ENCODE measurements around the gene RAP1GDS1.
A peak's percentile ranks its signal among the peaks of the same experiment; 100 is the strongest.

RAP1GDS1 gene, protein sequence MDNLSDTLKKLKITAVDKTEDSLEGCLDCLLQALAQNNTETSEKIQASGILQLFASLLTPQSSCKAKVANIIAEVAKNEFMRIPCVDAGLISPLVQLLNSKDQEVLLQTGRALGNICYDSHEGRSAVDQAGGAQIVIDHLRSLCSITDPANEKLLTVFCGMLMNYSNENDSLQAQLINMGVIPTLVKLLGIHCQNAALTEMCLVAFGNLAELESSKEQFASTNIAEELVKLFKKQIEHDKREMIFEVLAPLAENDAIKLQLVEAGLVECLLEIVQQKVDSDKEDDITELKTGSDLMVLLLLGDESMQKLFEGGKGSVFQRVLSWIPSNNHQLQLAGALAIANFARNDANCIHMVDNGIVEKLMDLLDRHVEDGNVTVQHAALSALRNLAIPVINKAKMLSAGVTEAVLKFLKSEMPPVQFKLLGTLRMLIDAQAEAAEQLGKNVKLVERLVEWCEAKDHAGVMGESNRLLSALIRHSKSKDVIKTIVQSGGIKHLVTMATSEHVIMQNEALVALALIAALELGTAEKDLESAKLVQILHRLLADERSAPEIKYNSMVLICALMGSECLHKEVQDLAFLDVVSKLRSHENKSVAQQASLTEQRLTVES

DNA sequence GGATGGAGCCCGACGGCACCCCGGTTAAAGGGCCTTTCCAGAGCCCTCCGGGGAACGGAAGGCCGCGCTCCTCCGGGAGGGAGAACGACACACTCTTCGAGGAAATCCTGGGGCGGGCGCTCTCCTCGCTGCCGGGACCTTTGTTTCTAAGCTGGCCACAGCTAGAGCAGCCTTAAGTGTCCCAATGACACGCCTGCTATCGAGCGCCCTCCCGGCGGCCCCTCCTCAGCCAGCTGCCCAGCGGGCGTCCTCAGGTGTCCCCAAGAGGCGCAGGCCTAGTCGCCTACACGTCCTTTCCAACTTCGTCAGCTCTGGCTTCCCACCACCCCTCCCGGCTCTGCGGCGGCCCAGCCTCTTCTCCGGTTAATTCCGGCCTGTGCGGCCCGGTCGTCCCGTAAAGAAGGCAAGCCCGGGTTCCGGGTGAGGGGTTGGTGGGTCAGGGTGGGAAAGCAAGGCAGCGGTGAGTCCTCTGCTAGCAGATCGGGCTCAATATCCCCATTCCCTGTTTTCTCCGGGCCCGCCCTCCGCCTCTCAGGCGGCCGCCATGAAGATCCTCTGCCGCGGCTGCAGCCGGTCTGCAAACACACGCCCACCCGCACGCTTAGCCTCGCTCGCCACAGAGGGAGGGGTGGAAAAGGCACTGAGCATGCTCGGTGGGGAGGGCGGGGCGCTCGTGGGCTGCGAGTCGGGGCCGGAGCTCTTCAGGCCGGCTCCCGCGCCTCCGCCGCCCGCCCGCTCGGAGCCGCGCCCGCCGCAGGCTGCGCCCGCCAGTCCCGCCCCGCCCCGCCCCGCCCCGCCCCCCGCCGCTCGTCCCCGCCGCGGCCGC lies at the start of gene RAP1GDS1:
RAP1GDS1 (plus strand) TSS at position 806 of the 826 bp plus-strand sequence. CDS start 182 bp downstream, outside the sequence.
- DNase-seq (ENCODE audit: low read depth in 2 of 2, low spot score in 1 of 2), result peak; percentile 74 to 80

DNA sequence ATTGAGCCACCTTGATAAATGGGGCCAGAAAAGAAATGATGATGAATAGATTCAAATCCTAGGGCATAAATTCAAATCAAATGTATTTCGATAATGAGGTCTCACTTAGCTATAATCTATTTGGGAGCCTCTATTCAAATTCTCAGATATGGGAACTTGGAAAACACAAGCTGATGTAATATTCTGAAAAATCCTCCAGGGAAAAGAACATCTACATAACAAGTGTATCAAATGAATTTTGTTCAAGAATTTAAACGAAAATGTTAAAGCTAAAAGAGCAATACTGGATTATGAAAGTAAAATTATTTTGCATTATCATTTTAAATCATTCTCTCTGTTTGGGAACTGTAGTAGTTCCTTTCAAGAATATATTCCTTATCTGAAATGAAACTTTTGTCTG lies 38.9 kb upstream of the RAP1GDS1 start:
- DNase-seq (ENCODE audit: low read depth in 2 of 2, low spot score in 1 of 2), result no peak

DNA sequence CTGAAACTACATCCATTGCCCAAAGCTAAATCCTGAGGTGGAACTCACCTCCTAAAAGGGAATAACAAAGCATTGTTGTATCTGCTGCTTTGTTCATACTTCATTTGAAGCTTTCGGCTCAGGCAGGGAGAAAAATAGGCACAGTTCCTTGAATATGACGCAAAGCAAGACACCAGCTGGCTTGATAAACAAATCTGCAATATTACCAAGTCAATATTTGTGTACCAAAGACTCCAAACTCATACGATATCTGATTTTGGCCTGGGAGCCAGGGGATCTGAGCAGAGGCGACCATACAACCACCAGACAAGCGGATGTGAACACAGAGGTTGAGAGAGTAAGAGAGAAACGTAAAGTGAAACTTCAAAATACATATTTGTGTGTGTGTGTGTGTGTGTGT lies 34.8 kb upstream of the RAP1GDS1 start:
- no peak for DNase-seq (ENCODE audit: low read depth in 2 of 2, low spot score in 1 of 2)

DNA sequence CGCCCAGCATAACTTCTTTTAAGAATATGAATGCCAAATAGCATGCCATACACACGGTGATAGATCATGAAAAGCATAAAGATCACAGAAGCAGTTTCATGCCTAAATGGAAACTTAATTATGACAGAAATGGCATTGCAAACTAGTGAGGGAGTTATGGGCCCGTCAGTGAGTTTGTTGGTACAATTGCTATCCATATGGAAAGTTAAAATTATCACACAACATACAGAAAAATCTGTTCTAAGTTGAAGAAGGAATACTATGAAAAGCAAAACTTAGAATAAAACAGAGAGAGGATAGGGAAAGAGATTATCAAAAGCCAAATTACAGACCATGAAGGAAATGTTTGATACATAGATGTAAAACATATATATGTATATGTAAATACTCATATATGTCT lies 30.2 kb upstream of the RAP1GDS1 start:
- no peak for DNase-seq (ENCODE audit: low read depth in 2 of 2, low spot score in 1 of 2)

DNA sequence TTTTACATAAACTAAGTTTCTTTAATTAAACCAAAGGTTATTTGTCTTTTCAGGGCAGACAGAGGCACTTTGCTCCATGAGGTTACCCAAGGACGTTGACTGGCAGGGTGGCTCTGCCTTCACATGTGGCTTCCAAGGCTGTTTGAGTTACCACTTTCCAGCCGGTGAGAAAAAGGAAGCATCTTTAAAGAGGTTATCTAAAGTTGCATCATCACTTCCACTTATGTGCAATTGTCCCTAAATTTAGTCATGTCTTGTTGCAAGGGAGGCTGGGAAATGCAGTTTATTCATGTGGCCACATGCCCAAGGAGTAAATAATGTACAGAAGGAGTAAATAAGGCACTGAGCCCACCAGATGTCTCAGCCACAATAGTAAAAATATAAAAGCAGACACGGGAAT lies 29.0 kb upstream of the RAP1GDS1 start:
- DNase-seq (ENCODE audit: low read depth in 2 of 2, low spot score in 1 of 2), result no peak

DNA sequence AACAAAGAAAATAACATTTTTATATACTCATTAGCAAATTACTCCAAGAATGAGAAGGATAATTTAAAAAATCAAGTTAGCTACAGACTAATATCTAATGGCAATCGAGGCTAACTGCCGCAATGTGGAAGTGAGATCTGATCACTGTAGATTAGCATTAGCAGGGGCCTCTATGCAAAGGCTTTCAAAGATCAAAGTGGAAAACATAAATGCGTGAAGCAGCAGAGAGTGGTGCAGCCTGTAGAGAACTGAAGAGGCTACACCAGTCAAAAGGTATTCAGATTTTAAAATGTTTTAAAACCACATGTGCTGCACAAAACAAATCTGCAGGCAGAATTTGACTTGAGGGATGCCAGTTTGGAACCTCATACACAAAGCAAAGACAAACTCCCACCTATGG lies 24.0 kb upstream of the RAP1GDS1 start:
- DNase-seq (ENCODE audit: low read depth in 2 of 2, low spot score in 1 of 2), result no peak

DNA sequence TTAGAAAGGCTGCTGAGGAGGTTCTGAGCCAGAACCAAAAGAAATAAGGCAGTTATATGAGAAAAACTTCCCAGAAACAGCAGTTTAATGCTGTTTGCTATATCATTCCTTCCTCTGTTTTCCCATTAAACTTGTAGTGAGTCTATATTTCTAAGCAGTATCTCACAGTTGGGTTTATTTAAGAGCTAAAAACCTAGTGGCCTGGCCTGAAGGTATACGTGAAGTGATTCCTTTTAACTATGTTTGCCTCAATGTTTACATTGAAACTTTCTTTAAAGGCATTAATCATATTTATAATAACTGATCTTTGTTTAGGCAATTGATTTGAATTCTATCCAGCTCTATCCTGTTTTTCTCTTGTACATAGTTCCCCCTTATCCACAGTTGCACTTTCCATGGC lies 19.1 kb upstream of the RAP1GDS1 start:
- no peak for DNase-seq (ENCODE audit: low read depth in 2 of 2, low spot score in 1 of 2)

DNA sequence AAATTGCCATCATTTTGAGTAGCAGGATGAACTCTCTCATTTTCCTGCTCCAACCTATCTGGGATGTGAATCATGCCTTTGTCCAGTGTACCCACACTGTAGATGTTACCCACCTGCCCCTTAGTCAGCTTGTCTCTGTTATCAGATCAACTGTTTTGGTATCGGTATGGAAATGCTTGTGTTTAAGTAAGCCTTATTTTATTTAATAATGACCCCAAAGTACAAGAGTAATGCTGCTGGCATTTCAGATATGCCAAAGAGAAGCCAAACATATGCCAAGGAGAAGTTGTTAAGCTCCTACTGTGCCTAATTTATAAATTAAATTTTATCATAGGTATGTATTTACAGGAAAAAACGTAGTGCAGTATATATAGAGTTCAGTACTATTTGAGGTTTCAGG lies 18.6 kb upstream of the RAP1GDS1 start:
- DNase-seq (ENCODE audit: low read depth in 2 of 2, low spot score in 1 of 2), result no peak

DNA sequence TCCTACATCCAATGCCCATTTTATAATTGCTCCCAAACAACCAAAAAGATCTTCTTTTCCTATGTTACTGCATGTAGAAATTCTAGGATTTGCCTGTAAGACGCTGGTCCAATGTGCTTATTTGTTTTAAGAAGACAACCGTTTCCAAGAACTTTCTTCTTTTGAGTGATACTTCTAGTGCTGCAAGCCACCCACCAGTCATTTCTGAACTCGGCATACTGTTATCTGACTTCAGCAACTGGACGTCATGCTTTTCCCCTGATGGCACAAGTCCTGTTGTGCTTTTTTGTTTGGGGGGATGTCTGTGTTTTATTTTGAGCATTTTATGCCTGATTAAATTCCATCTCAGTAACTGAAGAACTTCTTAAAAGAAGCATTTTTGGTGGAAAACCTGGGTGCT lies 16.0 kb upstream of the RAP1GDS1 start:
- DNase-seq (ENCODE audit: low read depth in 2 of 2, low spot score in 1 of 2), result no peak

DNA sequence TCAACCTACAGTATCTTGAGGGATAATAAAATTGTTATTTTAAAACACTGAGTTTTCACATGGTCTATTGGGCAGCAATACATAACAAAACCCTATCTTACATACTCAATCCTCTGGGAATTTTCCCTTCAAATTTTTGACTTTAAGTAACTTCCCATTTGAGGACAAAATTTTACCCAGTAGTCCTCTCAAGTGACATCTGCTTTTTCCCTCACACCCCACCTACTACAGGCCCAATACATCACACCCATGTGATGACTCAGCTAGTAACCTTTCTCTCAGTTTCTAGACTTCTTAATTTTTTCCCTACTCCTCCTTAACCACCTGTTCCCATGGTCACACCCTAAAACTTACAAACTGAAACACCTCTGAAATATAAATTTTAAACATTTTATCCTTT lies 12.2 kb upstream of the RAP1GDS1 start:
- no peak for DNase-seq (ENCODE audit: low read depth in 2 of 2, low spot score in 1 of 2)

DNA sequence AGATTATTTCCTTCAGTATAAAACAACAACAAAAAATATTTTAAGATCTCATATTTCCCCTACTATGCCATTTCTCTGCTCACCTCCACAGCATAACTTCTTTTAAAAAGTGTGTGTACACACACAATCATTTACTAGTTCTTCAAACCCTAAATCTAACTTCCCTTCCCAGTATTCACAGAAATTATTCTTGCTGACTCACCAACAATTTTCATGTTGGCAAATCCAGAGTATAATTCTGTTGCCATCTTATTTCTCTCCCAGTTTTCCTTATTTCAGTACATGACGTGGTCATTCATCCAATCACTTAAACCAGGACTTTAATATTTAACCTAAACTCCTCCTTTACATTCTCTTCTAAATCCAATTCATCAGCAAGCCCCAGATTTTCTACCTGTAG lies 11.4 kb upstream of the RAP1GDS1 start:
- DNase-seq (ENCODE audit: low read depth in 2 of 2, low spot score in 1 of 2), result no peak

DNA sequence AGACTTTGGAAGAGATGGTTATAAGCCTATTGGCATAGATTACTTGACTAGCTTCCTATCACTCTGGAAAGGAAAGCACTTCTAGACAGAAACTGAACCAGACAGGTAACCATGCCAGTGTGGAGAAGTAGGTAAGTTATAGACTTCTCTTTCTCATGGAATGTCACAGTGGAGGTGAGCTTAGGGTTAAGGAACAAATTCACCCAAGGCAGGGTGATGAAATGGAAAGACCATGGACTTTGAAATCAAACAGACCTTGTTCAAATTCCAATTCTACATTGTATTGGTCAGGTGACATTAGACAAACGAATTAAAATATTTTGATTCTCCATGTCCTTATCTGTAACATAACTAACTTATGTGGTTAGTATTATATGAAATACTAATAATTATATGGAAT lies 7.7 kb upstream of the RAP1GDS1 start:
- DNase-seq (ENCODE audit: low read depth in 2 of 2, low spot score in 1 of 2), result no peak

DNA sequence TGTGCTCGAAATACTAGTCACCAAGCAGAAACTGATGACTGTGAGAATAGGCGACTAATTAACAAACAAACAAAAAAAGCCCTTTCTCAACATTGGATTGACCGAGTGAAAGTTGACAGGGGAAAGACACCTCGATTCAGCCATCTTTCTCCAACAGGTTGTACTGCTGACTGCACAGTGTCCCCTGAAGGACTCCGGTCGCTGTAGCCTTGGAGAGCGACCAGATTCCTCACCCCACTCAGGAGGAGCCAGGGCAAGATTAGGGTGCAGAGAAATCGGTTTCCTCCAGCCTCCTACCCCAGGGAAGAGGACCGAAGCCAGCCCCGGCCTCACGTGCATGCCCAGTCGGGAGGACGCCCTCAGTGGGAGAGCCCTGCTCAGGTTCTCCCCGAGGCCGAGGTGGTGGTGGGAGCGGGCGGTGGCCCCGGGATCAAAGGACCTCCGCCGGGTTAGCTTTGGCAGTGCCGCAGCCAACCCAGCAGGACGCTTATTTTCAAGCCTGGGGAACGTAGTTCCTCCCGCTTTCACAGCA lies 1.1 kb upstream of the RAP1GDS1 start:
- peak in 1 of 2 donors; percentile 3 for DNase-seq (ENCODE audit: low read depth in 2 of 2, low spot score in 1 of 2)

DNA sequence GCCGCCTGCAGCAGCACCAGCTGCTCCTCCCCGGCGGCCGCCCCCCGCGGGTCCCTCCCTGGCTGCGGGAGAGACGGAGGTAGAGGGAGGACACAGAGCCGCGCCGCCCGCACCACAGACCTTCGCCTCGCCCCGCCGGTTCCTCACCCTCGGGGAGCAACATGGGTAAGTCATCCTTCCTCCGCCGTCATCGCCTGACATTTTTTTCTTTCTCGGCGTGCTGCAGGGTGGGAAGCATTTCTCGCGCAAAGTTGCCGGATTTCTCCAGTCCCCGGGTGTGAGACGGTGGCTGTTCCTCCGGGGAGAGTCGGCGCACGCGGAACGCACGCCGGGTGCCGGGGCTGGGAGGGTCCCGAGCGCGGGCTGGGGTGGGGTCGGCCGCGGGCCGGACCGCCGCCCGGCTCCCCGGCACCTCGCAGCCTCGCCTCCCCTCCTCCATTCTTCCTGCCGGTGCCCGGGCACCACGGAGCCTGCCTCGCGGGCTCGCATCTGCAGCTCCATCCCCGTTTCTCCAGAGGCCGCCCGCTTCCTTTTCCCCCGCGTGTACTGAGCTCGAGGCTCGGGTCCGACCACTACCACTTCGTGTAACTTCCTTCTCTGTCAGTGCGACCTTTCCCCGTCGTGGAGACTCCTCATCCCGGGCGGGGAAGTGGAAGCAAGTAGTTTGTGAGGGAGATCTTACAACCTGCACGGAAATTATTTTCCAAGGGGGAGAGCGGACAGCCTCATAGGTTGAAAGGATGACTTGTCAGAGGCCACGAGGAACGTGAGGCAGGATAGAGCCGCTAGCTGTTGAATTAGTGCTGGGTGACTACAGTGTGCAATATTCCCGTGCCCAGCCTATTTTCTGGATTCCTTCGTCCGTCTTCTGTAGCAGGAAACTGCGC lies 464 bp downstream of the RAP1GDS1 start:
- peak; percentile 6 to 45 for DNase-seq (ENCODE audit: low read depth in 2 of 2, low spot score in 1 of 2)

DNA sequence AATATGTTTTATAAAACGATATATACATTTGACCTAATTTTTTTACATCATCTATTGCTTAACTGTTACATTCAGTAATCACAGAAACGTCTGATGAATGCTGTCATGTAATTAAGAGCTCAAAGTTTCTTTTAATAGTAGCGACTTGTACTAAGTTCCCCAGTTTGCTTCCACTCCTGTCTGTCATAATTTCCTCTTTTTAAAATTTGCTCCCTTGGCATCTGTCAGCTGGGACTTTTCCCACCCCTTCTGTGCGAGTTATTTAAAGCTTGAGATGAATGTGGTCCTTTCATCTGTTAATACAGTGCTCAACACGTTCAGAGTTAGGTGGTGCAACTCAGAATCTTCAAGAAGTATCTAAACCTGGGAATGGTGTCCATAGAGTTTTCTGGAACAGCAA lies 1.2 kb downstream of the RAP1GDS1 start:
- DNase-seq (ENCODE audit: low read depth in 2 of 2, low spot score in 1 of 2), result no peak

DNA sequence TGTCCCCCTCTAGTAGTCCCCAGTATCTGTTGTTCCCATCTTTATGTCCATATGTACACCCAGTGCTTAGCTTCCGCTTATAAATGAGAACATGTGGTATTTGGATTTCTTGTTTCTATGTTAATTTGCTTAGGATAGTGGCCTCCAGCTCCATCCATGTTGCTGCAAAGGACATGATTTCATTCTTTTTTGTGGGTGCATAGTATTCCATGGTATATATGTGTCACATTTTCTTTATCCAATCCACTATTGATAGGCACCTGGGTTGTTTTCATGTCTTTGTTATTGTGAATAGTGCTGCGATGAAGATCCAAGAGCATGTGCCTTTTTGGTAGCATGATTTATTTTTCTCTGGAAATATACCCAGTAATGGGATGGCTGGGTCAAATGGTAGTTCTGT lies 6.3 kb downstream of the RAP1GDS1 start:
- no peak for DNase-seq (ENCODE audit: low read depth in 2 of 2, low spot score in 1 of 2)

DNA sequence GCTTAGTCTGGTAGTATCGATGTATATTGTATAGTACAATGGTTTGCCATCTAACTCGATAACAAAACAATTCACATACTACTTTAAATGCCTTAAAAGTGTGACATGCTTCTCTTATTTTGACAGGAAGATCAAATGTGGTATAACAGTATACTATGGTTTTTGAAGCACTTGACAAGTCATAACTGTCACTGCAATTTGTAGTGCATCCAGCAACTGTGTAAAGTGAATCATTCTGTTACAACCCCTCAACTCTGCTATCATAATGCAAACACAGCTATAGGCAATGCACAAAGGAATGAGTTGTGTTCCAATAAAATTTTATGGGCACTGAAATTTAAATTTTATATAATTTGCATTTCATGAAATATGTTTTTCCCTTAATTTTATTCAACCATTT lies 14.0 kb downstream of the RAP1GDS1 start:
- no peak for DNase-seq (ENCODE audit: low read depth in 2 of 2, low spot score in 1 of 2)

DNA sequence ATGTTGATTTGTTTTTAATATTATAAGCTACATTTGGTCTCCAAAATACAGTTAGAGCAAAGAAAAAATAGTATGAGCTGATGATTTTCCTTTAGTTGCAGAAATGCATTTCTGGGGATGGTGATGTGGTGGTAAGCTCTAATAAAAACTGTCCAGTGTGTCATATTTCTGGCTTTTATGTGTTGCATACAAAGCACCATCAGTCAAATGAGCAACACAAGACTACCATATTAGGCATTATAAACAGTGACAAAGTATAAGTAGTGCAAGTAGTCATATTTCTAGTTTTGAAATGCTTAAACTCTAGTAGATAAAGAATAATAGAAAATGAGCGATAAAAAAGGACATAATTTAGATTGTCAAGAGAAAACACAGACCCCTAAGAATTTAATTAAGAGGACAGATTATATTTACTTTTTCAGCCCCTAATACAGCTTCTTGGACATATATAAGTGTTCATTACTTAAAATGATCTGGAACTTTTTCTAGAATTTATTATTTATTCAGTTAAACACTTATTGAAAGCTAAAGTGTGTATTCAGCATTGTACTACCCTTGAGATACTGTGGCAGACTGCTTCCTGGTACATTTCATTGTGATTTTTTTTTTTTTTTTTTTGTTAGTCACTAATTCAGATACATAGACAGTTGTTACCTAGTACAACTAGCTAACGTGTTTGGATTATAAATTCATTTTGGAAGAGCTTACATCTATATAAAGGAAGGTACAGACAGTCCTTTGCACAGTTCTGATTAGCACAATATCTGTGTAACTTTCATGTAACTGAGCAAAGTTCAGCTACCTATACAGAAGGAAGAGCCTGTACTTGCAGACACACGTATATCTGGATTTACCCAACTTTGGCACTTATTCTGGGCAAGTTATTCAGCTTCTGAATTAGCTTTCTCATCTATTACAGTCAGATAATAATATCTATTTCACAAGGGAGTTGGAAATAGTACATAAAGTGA lies 22.3 kb downstream of the RAP1GDS1 start:
- DNase-seq (ENCODE audit: low read depth in 2 of 2, low spot score in 1 of 2), result no peak

DNA sequence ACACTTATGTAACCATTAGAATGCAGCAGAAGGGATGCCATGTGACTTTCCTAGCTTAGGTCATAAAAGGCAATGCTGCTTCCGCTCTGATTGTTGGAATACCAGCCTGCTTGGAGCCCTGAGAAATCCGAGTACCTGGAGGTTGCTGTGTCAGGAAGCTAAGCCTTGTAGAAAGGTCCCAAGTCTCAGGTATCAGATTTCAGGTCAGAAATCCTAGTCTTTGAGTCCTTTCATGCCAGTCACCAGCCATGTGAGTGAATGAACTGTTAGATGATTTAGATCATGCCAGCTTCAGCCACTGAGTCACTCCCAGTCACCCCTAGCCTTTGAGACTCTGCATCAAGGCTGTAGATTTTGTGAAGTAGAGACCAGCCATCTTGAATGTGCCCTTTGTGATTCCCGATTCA lies 23.5 kb downstream of the RAP1GDS1 start:
- no peak for DNase-seq (ENCODE audit: low read depth in 2 of 2, low spot score in 1 of 2)

DNA sequence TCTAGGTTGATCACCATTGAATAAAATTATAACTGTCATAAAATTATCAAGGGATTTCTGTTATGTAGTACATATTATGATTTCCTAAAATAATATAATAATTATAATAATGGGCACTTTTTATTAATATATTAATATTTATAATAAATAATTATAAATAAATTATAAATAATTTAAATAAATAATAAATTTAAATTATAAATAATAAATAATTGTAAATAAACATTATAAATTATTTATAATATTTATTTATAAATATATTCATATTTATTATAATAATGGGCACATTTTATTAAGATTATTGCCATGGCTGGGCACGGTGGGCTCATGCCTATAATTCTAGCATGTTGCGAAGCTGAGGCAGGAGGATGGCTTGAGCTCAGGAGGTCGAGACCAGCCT lies 24.5 kb downstream of the RAP1GDS1 start:
- DNase-seq (ENCODE audit: low read depth in 2 of 2, low spot score in 1 of 2), result no peak

Data from stimulated activated CD8-positive, alpha-beta memory T cell treated with anti-CD3 and anti-CD28 coated beads, Interleukin-4, amount 100 ng/mL, for 1 hour (primary cell).